Stimulated activated naive CD4-positive, alpha-beta T cell (primary cell): ENCODE measurements around the gene ACTN1.

Experiments used
- DNase-seq, 6 experiments: peaks; one replicate each; lab custom pipeline; 2025; lab: John Stamatoyannopoulos, UW

The ACTN1 gene

DNA sequence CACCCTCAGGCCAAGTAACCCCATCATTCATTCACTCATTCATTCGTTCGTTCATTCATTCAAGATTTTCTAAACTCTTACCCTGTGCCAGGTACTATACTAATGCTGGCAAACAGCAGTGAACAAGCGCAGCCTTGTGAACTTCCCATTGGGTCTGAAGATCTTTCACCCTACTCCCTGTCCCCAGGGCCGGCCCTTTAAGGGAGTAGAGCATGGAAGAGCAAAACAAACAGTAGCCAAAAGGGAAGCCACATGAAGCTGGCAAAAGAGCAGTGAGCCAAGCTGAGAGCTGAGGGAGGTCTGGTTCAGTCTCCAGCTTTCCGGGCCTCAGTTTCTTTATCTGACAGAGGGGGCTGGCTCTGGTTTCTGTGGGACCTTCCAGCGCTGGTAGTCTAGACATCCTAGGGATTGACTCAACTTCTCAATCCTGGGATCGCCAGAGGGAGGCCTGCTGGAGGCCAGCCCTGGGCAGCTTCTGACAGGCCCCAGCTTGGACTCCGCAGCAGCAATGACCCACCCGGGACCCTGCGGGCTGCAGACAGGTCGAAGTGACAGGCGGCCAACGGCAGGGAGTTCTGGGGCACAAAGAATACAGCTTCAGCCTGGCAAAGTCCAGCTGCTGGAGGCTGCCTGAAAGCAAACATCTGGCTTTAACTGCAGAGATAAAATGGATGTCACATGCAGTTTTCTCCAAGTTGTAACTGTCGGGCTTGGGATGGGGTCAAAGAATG is 27.1 kb downstream of the ACTN1 start:
- DNase-seq = no peak

DNA sequence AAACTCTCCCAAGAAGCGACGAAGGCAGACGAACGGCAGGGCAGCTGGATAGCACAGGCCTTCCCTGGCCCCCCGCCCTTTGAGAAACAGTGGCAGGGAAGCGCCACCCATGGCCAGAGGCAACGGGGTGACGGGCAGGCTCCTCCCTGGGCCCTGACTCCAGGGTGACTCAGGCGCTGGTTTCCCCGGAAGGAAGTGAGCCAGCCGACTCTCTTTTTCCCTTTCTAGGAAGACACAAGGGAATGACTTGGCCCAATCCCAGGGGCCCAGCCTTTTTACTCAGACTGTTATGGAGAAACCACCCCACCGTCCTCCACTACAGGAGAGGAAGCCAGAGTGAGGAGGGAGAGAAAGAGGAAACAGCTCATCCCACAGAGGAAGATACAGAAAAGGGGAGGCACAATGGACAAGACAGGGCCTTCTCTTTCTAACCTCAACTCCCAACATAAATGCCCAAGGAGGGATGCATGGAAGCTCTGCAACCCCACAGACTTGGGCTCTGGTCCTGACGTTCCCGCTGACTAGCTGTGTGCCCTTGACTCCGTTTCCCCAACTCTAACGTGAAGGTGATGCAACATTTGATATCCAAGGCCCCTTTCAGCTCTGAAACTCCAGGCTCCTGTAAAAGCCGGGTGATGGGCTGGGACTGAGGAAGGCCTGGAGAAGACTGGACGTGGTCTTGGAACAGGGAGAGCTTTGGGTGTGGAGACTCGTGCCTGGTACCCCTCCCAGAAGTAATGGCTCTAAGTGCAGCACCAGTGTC is 27.9 kb downstream of the ACTN1 start:
- DNase-seq = no peak

DNA sequence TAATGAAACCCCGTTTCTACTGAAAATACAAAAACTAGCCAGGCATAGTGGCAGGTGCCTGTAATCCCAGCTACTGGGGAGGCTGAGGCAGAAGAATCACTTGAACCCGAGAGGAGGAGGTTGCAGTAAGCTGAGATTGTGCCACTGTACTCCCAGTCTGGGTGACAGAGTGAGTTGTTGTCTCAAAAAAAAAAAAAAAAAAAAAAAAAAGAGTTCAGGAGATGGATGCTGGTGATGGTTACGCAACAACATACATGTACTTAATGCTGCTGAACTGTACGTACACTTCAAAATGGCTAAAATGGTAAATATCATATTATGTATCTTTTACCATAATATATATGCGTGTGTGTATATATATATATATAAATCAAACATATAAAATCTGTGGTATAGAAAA is 29.0 kb downstream of the ACTN1 start:
- no peak for DNase-seq

DNA sequence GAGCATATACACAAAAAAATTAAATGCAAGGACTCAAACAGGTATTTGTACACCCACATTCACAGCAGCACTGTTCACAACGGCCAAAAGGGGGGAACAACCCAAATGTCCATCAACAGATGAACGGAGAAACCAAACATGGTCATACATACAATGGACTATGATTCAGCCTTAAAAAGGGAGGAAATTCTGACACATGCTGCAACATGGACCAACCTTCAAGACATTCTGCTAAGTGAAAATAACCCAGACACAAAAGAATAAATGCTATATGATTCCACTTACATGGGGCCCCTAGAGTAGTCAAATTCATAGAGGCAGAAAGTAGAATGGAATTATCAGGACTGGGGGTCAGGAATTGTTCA is 29.5 kb downstream of the ACTN1 start:
- no peak for DNase-seq

DNA sequence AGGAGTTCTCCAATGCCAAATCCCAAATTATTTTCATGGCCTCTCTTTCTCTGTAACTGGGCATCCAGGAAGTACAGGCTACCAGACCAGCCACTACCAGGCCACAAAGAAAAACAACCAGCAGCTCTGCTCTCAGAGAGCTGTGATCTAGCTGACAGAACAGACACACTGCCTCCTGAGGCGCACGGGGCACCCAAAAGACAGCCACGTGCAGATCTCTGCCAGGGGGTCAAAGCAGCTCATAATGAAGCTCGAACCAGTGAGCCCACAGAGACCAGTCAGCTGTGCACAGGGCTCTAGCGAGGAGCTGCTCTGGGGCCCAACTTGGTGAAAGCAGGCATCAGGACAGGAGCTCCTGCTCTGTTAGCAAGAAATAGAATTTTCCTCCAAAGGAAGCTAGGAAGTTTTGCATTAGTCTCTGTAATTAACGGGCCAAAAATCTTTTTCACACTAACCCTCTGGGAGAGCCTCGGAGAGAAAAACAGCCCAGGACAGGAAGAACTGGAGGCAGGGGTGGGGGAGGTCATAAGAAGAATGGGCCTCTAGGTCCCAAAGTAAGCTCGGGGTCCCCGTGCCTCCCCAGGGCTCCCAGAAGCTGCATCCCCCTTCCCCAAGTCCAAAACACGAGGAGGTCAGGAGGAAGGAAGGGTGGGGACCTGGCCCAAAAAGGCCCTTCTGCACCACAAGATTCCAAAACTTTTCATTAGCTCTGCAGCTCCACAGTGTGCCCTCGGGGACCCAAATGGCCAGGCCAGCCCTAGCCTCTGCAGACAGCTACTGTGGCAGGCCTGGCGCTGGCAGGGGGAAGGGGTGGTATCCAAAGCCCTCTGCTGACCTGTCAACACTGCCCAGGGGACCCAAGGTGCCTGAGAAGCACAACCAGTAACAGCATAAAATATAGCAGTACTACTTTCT is 30.2 kb downstream of the ACTN1 start:
- peak in 2 of 6 experiments; percentile 7 to 12 for DNase-seq

DNA sequence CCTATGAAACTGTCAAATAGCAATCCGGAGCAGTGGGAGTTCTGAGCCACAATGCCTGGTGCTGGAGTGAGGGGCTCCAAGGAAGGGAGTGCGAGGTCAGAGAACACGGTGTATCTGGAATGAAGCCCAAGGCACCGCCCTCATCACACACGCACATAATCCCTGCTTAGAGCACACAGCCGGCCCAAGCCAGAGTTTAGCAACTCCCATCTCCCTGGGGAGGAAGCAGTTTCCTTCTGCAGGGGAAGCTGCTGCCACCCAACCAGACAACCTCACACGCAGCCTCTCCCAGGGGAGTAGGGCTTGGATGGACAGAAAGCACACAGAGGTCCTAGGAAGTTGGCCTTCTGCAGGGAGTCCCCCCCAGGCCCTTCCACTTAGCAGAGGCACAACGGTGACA is 31.3 kb downstream of the ACTN1 start:
- DNase-seq = no peak

DNA sequence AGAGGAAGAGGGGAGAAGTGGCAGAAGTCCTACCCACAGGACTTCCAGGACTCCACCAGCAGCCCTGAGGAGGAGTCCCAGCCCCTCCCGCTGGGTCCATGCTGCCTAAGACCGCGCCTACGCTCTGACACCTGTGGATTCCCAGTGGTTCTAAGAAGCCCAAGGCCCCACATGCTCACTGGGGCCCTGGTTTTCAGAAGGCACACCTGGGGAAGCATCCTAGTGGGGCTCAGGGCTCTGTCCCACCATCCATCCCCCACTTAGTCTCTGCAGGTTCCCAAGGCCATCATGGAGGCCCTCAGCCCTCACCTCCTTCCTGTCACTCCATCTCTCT is 32.6 kb downstream of the ACTN1 start:
- no peak for DNase-seq

DNA sequence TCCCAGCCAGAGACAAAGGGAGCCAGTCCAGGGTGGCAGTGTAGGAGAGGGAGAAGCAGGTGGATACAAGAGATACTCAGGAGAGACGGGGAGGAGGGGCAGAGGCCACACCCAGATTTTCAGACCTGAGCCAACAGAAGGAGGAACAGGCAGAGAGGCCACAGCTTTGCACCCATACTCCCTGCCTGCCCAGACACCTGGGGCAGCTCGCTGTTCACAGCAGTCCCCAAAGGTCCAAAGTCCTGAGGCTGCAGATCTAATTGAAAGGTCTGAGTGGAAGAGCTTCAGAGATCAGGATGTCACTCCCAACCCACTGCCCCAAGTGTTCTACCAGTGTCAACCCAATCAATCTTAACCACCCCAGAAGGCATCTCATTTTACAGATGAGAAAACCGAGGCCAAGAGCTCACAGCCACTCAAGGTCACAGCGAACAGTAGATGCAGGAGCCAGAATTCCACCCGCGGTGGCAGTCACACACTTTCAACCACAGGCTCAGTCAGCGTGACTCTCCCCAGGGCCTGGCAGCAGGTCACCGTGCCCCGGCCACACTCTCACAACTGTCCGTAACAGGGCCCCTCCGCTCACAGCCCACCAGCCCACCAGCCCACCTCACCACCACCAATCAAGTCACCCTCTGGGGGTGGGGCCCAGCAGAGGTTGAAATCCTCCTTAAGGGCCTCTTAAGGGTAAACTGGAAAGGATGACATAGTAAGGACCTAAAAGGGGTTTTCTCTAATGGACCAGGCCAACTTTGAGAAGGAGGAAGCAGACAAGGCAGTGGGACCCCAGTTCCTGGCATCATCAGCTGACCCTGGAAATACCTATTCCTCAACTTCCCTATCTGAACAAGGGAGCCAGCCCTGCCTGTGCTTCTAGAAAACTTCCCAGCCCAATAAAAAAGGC is 33.3 kb downstream of the ACTN1 start:
- DNase-seq = no peak

DNA sequence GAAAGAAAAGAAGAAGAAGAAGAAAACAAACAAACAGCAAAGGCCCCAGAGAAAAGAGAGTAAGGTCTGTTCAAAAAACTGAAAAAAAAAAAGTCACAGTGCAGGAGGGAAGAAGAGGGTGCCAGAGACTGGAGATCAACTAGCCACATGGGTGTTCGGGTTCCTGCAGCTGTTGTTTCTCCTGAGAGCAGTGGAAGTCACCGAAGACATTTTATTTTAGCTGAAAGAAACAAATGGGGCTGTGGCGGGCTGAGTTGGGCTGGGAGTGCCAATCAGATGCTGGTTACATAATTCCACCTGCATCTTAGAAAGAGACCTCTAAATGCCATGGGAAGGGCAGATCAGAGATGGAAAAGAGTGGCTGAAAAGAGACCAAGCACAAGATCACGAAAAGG is 33.9 kb downstream of the ACTN1 start:
- peak in 3 of 6 experiments; percentile 39 to 50 (median 43) for DNase-seq

DNA sequence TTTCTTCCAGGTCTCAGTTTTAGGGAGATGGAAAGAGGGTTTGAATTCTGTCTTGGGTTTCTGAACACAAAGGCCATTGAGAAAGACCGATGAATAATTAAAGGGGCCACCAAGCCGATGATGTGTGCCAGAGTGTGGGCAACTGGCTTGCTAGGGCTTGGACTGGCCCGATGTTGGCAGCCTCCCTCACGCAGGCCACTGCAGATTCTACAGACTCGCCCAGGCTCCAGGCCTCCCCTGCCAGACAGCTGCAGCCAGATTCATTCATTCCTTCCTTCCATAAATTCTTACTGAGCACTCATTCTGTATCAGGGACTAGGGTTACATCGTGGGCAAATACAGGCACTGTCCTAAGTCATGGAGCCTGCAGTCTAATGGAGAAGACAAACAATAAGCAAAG is 34.9 kb downstream of the ACTN1 start:
- DNase-seq = no peak

DNA sequence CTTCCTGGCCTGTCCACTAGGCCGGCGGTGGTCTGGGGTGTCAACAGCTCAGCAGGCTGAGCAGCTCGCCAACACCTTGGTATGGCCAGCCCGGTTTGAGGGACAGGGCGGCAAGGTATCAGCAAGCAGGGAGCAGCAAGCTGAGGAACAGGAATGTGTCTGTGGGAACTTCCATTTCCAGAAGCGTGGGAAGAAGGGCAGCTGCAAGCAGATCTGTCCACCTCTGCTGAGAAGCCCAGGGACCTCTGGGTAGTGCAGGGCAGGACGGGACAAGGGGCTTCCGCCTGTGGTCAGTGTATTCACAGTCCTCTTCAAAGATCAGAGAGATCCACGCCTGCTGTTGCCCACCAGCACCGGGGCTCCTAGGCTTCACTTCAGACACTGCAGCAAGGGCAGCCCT is 36.0 kb downstream of the ACTN1 start:
- DNase-seq = no peak

DNA sequence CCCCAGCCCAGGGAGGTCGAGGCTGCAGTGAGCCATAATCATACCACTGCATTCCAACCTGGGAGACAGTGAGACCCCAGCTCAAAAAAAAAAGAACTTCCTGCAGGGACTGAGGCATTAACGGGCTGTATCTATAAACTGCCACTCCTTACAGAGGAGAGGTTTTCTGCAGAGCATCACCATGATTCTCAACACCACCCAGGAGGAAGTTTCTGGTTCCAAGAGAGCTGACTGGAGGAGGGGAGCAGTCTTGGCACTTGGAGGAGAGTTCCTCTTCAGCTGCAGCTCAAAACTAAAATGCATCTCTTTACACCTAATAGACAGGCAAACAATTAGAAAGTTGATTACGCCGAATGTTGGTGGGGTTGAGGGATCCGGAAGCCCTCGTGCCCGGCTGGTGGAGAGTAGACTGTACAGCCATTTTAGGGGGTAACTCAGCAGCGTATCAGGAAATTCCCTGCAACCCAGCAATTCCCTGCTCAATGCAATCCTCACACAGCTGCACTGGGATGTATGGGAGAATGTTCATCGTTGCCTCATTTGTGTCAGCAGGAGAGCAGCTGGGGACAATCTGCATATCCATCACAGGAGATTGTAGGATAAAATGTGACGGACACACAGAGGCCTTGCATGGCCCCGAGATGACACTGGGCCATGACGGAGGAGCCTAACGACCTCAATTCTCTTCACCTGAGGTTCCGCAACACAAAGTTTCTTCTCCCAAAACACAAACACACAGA is 36.6 kb downstream of the ACTN1 start:
- DNase-seq = no peak

DNA sequence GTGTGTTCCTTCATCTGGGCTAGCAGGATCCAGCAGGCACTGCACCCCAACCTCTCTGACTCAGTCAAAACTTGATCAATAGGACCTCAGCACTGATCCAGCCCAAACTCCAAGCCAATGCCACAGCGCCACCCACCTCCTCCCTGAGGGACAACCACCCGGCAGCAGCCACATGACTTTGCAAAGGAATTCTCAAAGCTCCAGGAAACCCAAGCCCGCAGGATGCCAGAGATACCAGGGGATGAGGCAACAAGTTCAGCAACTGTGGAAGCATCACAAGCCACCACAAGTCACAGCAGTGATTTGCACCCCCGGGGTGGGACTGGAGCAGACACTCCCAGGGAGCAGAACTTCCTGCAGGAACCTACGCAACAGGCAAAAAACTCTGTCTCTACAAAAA is 37.3 kb downstream of the ACTN1 start:
- DNase-seq = no peak

DNA sequence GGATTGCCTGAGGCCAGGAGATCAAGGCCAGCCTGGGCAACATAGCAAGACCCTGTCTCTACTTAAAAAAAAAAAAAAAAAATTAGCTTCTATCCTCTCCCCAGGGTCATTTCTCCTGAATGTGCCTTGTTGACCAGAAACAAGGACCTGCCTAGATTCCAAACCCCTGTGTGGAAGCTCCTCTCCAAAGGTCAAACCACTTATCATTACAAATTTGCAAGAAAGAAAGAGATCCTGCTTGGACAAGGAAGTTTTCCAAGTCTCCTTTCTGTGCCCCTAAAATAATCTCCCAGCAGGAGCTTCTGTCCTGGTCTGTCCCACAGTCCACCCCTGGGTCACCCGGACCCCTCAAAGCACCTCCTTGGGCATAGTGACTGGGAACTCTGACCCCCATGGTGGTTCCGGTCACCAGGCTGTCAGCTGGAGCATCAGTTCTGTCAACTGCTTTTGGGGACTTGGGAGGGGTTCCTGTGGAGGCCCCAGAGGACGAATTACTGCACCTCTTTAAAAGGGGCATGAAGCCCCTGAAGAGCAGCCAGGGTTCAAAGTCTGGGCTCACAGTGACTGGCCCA is 38.4 kb downstream of the ACTN1 start:
- DNase-seq = no peak

DNA sequence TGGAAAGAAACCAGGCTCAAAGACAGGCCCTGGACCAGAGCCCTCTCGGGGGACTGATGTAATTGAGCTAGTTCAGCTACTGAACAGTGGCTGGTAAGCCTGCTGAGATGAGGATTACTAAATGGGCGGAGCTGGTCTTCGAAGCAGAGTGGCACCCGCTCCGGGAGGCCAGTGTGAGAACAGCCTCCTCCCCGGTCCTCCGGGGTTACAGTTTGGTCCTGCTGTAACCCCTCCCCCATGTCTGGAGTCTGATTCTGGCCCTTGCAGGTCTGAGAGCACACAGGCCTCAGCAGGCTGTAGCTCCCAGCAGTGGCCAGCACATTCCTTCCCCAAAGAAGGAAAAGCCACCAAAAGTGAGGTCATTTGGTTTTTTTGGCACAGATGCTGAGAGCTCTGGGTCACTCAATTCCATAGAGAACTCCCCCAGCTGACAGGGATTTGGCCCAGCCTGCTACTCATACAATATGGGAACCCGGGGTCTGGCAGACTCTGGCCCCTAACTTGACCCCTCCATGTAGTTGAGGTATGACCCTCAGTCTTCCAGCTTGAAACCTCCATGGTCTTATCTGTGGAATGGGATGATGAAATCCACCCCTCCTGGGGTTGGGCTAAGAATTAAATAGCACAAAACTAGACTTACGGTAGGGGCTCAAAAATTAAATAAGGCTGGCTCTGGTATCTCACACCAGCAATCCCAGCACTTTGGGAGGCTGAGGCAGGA is 39.0 kb downstream of the ACTN1 start:
- DNase-seq = no peak

DNA sequence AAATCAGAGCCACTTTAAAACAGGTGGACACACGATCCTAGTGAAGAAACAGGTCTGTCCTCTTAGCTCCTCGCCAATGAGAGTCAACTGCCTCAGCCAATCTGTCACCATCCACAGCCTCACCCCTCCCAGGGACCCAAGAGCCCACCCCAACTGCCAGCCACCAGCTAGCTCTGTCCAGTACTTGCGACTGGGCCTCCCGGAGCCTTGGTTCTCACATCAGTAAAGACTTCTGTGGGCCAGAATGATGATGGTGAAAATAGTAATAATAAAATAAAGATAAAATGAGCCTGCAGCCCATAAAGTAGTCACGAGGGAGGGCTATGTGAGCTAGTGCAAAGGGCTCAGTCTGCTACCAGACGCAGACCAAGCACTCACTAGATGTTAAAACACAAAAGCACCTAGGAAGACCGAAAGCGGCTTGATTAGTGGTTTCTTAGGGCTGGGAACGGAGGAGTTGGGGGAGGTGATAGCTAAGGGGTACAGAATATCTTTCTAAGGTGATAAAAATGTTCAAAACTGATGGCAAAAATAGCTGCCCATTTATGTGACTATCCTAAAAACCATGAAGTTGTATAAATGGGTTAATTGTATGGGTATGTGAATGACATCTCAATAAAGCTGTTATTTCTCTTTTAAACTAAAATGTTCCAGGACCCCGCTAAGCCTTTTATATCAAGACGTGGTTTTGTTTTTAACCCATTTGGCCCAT is 39.8 kb downstream of the ACTN1 start:
- DNase-seq = no peak

DNA sequence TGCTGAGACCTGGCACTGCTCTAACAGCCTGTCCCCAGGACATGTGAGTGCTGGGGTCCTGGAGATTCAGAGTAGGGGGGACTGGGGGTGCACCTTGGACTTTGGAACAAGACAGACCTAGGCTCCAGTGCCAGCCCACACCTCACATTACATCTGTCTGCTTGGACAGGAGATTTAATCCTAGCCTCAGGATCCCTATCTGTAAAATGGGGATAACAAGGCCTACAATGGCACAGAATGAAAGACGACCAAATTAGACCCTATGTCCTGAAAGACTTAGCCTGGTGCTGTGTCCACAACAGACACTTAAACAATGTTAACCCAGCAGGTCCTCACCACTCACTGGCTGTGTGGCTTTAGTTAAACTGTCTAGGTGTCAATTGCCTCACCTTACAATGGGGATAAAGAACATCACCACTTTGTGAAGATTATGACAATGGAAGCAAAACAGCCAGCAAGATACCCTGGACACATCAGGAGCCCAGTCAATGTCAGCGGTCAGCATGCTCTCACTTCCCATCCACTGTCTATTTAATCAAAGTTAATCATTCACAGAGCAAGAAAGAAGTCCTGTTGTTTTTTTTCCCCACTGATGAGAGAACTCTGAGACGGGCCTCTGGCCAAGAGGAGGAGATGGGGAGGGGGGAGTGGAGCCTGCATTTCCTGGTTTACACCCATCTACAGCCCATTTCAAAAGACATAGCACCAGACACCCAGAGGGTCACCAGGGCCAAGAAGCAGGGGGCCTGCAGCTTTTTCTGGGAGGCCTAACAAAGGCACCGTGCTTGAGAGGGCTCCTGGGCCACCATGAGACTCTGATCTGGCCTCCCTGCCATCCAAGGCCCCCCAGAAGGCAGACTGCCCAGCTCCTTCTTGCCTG is 40.6 kb downstream of the ACTN1 start:
- DNase-seq = no peak
